ENCODE results near the gene SHB. TPM values are rescaled to one million over a fixed set of nuclear protein-coding genes. Genes with fewer than 3 reads are reported as not detected.
"Not testable (repeated sequence)": the region's sequence is repeated elsewhere in the genome, so short reads cannot be mapped to it uniquely, and the experiment has no call there.

Gene SHB
- total RNA-seq, 1 experiment from 2014 or later, result 28.7 TPM

GRCh38 chr9:37966412-37967013 is 102.5 kb downstream of the SHB start:
- ChIA-PET POLR2A (no interaction called here), RAD21 (ENCODE audit: low non-redundant PET in 1 of 2, low total read pairs in 2 of 2, uncharacterized antibody in 2 of 2, unreplicated experiment in 2 of 2) (no interaction called here), CTCF (interaction anchor here (1.2 kb wide), 1 partner anchor 53 kb away, joined by 3 read pairs; no protein-coding TSS in a partner anchor)
- ATAC-seq, result 0 out of 2 replicates have a peak, but pooled peaks have one; percentile 7
- no TSS peak for BruUV-seq (replicated peaks)
- H3K9ac ChIP-seq (ENCODE audit: low read length), result peak overlapping the region; percentile 24; the same call in 1 of the 2 replicates
- peak overlapping the region; percentile 45 for H3K4me2 ChIP-seq (ENCODE audit: low read length)
- H3K4me3 ChIP-seq (replicated peaks in 1 of 2; ENCODE audit: low read depth in 1 of 2, low read length in 2 of 2), result no peak overlapping the region
- no peak overlapping the region; the same call in 1 of the 2 replicates for H3K27ac ChIP-seq (ENCODE audit: low read depth, low read length)
- TF ChIP-seq REST (IDR thresholded peaks at IDR 0.05; ENCODE audit: low read depth) (no peak), MAX (IDR thresholded peaks at IDR 0.05) (0 out of 2 replicates have a peak, but pooled peaks have one; percentile 6), TCF7L2 (IDR thresholded peaks at IDR 0.05; ENCODE audit: borderline replicate concordance, extremely low read depth, insufficient read depth, insufficient read length) (no peak), JUND (IDR thresholded peaks at IDR 0.05) (no peak)
- H3K9me3 ChIP-seq (ENCODE audit: control insufficient read depth in 1 of 2, insufficient read depth in 1 of 2, low read depth in 1 of 2, low read length in 2 of 2), result no peaks in the 10 kb centered on the region
- H4K20me1 ChIP-seq (ENCODE audit: insufficient read depth), result no peaks in the 10 kb centered on the region
- H3K79me2 ChIP-seq (ENCODE audit: insufficient read depth, low read length), result peaks cover 33% of the 10 kb centered on the region
- DNase-seq (ENCODE audit: low read depth, low spot score), result no peak
- no peaks in the 10 kb centered on the region for H3K27me3 ChIP-seq (ENCODE audit: insufficient read depth, low read length)
- intact Hi-C loops (cut with micrococcal nuclease), result loop anchor here (5.0 kb wide), 1 partner anchor 49 kb away; no protein-coding TSS in a partner anchor
- no peaks in the 10 kb centered on the region for H3K9me2 ChIP-seq (ENCODE audit: insufficient read depth)
- H3K36me3 ChIP-seq (ENCODE audit: control insufficient read depth in 1 of 2, insufficient read depth in 2 of 2, low read length in 2 of 2), result no peaks in the 10 kb centered on the region
- no peak overlapping the region for H2AFZ ChIP-seq (ENCODE audit: low read depth, low read length, poor library complexity, severe bottlenecking)
- H3K4me1 ChIP-seq (ENCODE audit: control insufficient read depth in 1 of 2, insufficient read depth in 2 of 2, low read length in 2 of 2), result peaks cover 58 to 79% of the 10 kb centered on the region in 2 experiments

DNA sequence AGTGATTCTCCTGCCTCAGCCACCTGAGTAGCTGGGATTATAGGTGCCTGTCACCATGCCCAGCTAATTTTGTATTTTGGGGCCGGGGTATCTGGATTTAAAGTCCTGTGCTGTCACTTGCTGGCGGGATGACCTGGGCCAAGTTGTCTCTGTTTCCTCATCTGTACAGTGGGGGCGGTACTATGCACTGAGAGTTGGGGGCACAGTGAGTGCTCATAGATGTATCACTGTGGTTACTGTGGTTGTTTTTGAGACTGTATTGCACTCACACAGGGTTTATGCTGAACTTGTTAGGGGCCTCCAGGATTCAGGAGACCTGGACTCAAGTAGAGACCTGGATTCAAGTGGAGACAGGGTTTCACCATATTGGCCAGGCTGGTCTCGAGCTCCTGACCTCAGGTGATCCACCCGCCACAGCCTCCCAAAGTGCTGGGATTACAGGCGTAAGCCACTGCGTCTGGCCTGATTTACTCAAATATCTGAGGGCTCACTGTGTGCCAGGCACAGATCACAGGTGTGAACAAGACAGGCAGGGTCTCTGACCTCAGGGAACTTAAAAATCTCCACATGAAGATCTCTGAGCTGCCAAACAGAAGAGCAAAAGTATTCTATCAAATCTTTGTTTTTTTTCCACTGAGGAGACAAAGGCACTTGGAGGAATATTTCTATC is 103.2 kb downstream of the SHB start:
- H3K9ac ChIP-seq (ENCODE audit: low read length); ATAC-seq; H4K20me1 ChIP-seq (ENCODE audit: insufficient read depth); BruUV-seq (replicated peaks); H3K4me2 ChIP-seq (ENCODE audit: low read length); H3K27me3 ChIP-seq (ENCODE audit: insufficient read depth, low read length); DNase-seq (ENCODE audit: low read depth, low spot score); POLR2A ChIA-PET; H3K36me3 ChIP-seq (ENCODE audit: control insufficient read depth in 1 of 2, insufficient read depth in 2 of 2, low read length in 2 of 2); H3K9me2 ChIP-seq (ENCODE audit: insufficient read depth); RAD21 ChIA-PET (ENCODE audit: low non-redundant PET in 1 of 2, low total read pairs in 2 of 2, uncharacterized antibody in 2 of 2, unreplicated experiment in 2 of 2); H2AFZ ChIP-seq (ENCODE audit: low read depth, low read length, poor library complexity, severe bottlenecking); H3K9me3 ChIP-seq (ENCODE audit: control insufficient read depth in 1 of 2, insufficient read depth in 1 of 2, low read depth in 1 of 2, low read length in 2 of 2); H3K4me3 ChIP-seq (replicated peaks in 1 of 2; ENCODE audit: low read depth in 1 of 2, low read length in 2 of 2): not testable (repeated sequence)
- peak overlapping the region; percentile 39; the same call in 1 of the 2 replicates for H3K27ac ChIP-seq (ENCODE audit: low read depth, low read length)
- peaks cover 31% of the 10 kb centered on the region for H3K79me2 ChIP-seq (ENCODE audit: insufficient read depth, low read length)
- CTCF ChIA-PET, result interaction anchor here (1.2 kb wide), 1 partner anchor 53 kb away, joined by 3 read pairs; no protein-coding TSS in a partner anchor
- peaks cover 58 to 72% of the 10 kb centered on the region in 2 experiments for H3K4me1 ChIP-seq (ENCODE audit: control insufficient read depth in 1 of 2, insufficient read depth in 2 of 2, low read length in 2 of 2)
- intact Hi-C loops (cut with micrococcal nuclease), result loop anchor here (5.0 kb wide), 1 partner anchor 49 kb away; no protein-coding TSS in a partner anchor
